ENCODE measurements around the gene LRRTM1.

The LRRTM1 gene

GRCh38 chr2:80303909-80304837 lies at the start of gene LRRTM1:
Gene LRRTM1, minus strand, starts transcription at chr2:80304752. Its CDS starts 933 bp downstream, at chr2:80303819.
- H3K4me2 ChIP-seq (ENCODE audit: low read length) = no peak within 1 kb of the TSS
- H3K36me3 ChIP-seq (ENCODE audit: control insufficient read depth, low read length) = no peaks in the 10 kb centered on the region

GRCh38 chr2:80351231-80351630 lies 46.7 kb upstream of the LRRTM1 start:
- Histone ChIP-seq H3K9me3 (ENCODE audit: control insufficient read depth, insufficient read depth, low read length) (no peaks in the 10 kb centered on the region; the same call in 1 of the 2 replicates), H3K9me2 (replicated peaks; ENCODE audit: control insufficient read depth, low read length) (no peaks in the 10 kb centered on the region), H4K20me1 (ENCODE audit: control insufficient read depth, insufficient read depth, low read depth, low read length) (no peaks in the 10 kb centered on the region), H3K27ac (ENCODE audit: low read depth, low read length) (no peak overlapping the region), H3K4me3 (ENCODE audit: low read length) (no peak overlapping the region), H3F3A (ENCODE audit: control insufficient read depth, insufficient read depth) (no peaks in the 10 kb centered on the region), H3K4me2 (ENCODE audit: low read length) (no peak overlapping the region), H3K4me1 (ENCODE audit: control insufficient read depth, low read length) (no peaks in the 10 kb centered on the region), H3K27me3 (ENCODE audit: control insufficient read depth, low read length) (no peaks in the 10 kb centered on the region), H3K36me3 (ENCODE audit: control insufficient read depth, low read length) (no peaks in the 10 kb centered on the region), H3K79me2 (ENCODE audit: control insufficient read depth, low read length) (no peaks in the 10 kb centered on the region)
- no peak for TF ChIP-seq CTCF (IDR thresholded peaks at IDR 0.05; ENCODE audit: low read depth, low read length, poor library complexity, severe bottlenecking)
- TF ChIP-seq EZH2phosphoT487 (IDR thresholded peaks at IDR 0.05; ENCODE audit: borderline replicate concordance, low read length) = no peak

More at GRCh38 chr2:80303909-80304837, at the start of gene LRRTM1:
- no peak for TF ChIP-seq EZH2phosphoT487 (IDR thresholded peaks at IDR 0.05; ENCODE audit: borderline replicate concordance, low read length)
- no peak for TF ChIP-seq CTCF (IDR thresholded peaks at IDR 0.05; ENCODE audit: low read depth, low read length, poor library complexity, severe bottlenecking)
- no peaks in the 10 kb centered on the region for H3F3A ChIP-seq (ENCODE audit: control insufficient read depth, insufficient read depth)
- no peaks in the 10 kb centered on the region for H3K79me2 ChIP-seq (ENCODE audit: control insufficient read depth, low read length)
- H4K20me1 ChIP-seq (ENCODE audit: control insufficient read depth, insufficient read depth, low read depth, low read length) = no peaks in the 10 kb centered on the region
- no peaks in the 10 kb centered on the region for H3K27me3 ChIP-seq (ENCODE audit: control insufficient read depth, low read length)
- H3K9me2 ChIP-seq (replicated peaks; ENCODE audit: control insufficient read depth, low read length) = no peaks in the 10 kb centered on the region
- H3K4me1 ChIP-seq (ENCODE audit: control insufficient read depth, low read length) = no peaks in the 10 kb centered on the region
- peaks cover 13% of the 10 kb centered on the region; the same call in 1 of the 2 replicates for H3K9me3 ChIP-seq (ENCODE audit: control insufficient read depth, insufficient read depth, low read length)
- no peak within 1 kb of the TSS for H3K4me3 ChIP-seq (ENCODE audit: low read length)
- H3K27ac ChIP-seq (ENCODE audit: low read depth, low read length) = no peak within 1 kb of the TSS

GRCh38 chr2:80348953-80349352 lies 44.4 kb upstream of the LRRTM1 start:
- Histone ChIP-seq H3K4me1 (ENCODE audit: control insufficient read depth, low read length) (no peaks in the 10 kb centered on the region), H3K9me3 (ENCODE audit: control insufficient read depth, insufficient read depth, low read length) (no peaks in the 10 kb centered on the region; the same call in 1 of the 2 replicates), H3K9me2 (replicated peaks; ENCODE audit: control insufficient read depth, low read length) (no peaks in the 10 kb centered on the region), H3K36me3 (ENCODE audit: control insufficient read depth, low read length) (no peaks in the 10 kb centered on the region), H3K4me3 (ENCODE audit: low read length) (no peak overlapping the region), H3K27ac (ENCODE audit: low read depth, low read length) (no peak overlapping the region), H3F3A (ENCODE audit: control insufficient read depth, insufficient read depth) (no peaks in the 10 kb centered on the region), H3K79me2 (ENCODE audit: control insufficient read depth, low read length) (no peaks in the 10 kb centered on the region), H3K4me2 (ENCODE audit: low read length) (no peak overlapping the region), H3K27me3 (ENCODE audit: control insufficient read depth, low read length) (no peaks in the 10 kb centered on the region), H4K20me1 (ENCODE audit: control insufficient read depth, insufficient read depth, low read depth, low read length) (no peaks in the 10 kb centered on the region)
- TF ChIP-seq CTCF (IDR thresholded peaks at IDR 0.05; ENCODE audit: low read depth, low read length, poor library complexity, severe bottlenecking) = no peak
- no peak for TF ChIP-seq EZH2phosphoT487 (IDR thresholded peaks at IDR 0.05; ENCODE audit: borderline replicate concordance, low read length)
